ENCODE data around the gene GATA1. TPM values are rescaled to one million over a fixed set of nuclear protein-coding genes. Genes with fewer than 3 reads are reported as not detected.

Gene GATA1
- total RNA-seq, 1 experiment from 2014 or later: 0.34 TPM

GRCh38 chrX:48747415-48748016, 38.9 kb upstream of the GATA1 start:
- POLR2A ChIA-PET: interaction anchor here (1.8 kb wide), 1 partner anchor 10 kb away, joined by 5 read pairs; no protein-coding TSS in a partner anchor
- BruUV-seq (replicated peaks): no TSS peak

More at GRCh38 chrX:48747415-48748016, 38.9 kb upstream of the GATA1 start:
- TF ChIP-seq, protein P1, sequence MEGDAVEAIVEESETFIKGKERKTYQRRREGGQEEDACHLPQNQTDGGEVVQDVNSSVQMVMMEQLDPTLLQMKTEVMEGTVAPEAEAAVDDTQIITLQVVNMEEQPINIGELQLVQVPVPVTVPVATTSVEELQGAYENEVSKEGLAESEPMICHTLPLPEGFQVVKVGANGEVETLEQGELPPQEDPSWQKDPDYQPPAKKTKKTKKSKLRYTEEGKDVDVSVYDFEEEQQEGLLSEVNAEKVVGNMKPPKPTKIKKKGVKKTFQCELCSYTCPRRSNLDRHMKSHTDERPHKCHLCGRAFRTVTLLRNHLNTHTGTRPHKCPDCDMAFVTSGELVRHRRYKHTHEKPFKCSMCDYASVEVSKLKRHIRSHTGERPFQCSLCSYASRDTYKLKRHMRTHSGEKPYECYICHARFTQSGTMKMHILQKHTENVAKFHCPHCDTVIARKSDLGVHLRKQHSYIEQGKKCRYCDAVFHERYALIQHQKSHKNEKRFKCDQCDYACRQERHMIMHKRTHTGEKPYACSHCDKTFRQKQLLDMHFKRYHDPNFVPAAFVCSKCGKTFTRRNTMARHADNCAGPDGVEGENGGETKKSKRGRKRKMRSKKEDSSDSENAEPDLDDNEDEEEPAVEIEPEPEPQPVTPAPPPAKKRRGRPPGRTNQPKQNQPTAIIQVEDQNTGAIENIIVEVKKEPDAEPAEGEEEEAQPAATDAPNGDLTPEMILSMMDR (IDR thresholded peaks at IDR 0.05 in 2 of 3, conservative IDR thresholded peaks at IDR 0.05 in 1 of 3; ENCODE audit: borderline replicate concordance in 1 of 3, insufficient read depth in 1 of 3, low read depth in 2 of 3, low read length in 2 of 3): no peak
- TF ChIP-seq ELF1 (IDR thresholded peaks at IDR 0.05; ENCODE audit: borderline replicate concordance, low read depth) (no peak), TCF7L2 (IDR thresholded peaks at IDR 0.05; ENCODE audit: borderline replicate concordance, extremely low read depth, insufficient read depth, insufficient read length) (no peak), POLR2AphosphoS5 (IDR thresholded peaks at IDR 0.05; ENCODE audit: low read depth, low read length) (no peak), CBX3 (IDR thresholded peaks at IDR 0.05; ENCODE audit: low read depth) (no peak), SRF (IDR thresholded peaks at IDR 0.05; ENCODE audit: low read depth) (no peak), FOSL1 (IDR thresholded peaks at IDR 0.05; ENCODE audit: low read depth) (no peak), ZNF274 (IDR thresholded peaks at IDR 0.05; ENCODE audit: low read depth, low read length) (no peak), SIN3A (IDR thresholded peaks at IDR 0.05; ENCODE audit: low read depth) (no peak), YY1 (IDR thresholded peaks at IDR 0.05; ENCODE audit: extremely low read depth, insufficient replicate concordance, low read depth, low read length) (no peak), REST (IDR thresholded peaks at IDR 0.05; ENCODE audit: low read depth) (no peak)
- TF ChIP-seq, protein P2, sequence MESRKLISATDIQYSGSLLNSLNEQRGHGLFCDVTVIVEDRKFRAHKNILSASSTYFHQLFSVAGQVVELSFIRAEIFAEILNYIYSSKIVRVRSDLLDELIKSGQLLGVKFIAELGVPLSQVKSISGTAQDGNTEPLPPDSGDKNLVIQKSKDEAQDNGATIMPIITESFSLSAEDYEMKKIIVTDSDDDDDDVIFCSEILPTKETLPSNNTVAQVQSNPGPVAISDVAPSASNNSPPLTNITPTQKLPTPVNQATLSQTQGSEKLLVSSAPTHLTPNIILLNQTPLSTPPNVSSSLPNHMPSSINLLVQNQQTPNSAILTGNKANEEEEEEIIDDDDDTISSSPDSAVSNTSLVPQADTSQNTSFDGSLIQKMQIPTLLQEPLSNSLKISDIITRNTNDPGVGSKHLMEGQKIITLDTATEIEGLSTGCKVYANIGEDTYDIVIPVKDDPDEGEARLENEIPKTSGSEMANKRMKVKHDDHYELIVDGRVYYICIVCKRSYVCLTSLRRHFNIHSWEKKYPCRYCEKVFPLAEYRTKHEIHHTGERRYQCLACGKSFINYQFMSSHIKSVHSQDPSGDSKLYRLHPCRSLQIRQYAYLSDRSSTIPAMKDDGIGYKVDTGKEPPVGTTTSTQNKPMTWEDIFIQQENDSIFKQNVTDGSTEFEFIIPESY (IDR thresholded peaks at IDR 0.05; ENCODE audit: extremely low read depth, insufficient replicate concordance, low read length): no peak
- TF ChIP-seq, protein P3, sequence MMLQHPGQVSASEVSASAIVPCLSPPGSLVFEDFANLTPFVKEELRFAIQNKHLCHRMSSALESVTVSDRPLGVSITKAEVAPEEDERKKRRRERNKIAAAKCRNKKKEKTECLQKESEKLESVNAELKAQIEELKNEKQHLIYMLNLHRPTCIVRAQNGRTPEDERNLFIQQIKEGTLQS (IDR thresholded peaks at IDR 0.05): no peak
- Histone ChIP-seq H3K27ac (ENCODE audit: low read depth, low read length) (no peak overlapping the region), H3K4me2 (ENCODE audit: low read length) (no peak overlapping the region), H3K4me3 (replicated peaks in 1 of 2; ENCODE audit: low read depth in 1 of 2, low read length in 2 of 2) (no peak overlapping the region), H3K9me3 (ENCODE audit: control insufficient read depth in 1 of 2, insufficient read depth in 1 of 2, low read depth in 1 of 2, low read length in 2 of 2) (no peaks in the 10 kb centered on the region), H3K9me2 (ENCODE audit: insufficient read depth) (no peaks in the 10 kb centered on the region), H3K9ac (ENCODE audit: low read length) (no peak overlapping the region), H3K79me2 (ENCODE audit: insufficient read depth, low read length) (no peaks in the 10 kb centered on the region), H4K20me1 (ENCODE audit: insufficient read depth) (no peaks in the 10 kb centered on the region), H2AFZ (ENCODE audit: low read depth, low read length, poor library complexity, severe bottlenecking) (no peak overlapping the region), H3K27me3 (ENCODE audit: insufficient read depth, low read length) (no peaks in the 10 kb centered on the region), H3K4me1 (ENCODE audit: control insufficient read depth in 1 of 2, insufficient read depth in 2 of 2, low read length in 2 of 2) (no peaks in the 10 kb centered on the region), H3K36me3 (ENCODE audit: control insufficient read depth in 1 of 2, insufficient read depth in 2 of 2, low read length in 2 of 2) (no peaks in the 10 kb centered on the region)
- ChIA-PET RAD21 (ENCODE audit: low non-redundant PET in 1 of 2, low total read pairs in 2 of 2, uncharacterized antibody in 2 of 2, unreplicated experiment in 2 of 2) (no interaction called here), CTCF (no interaction called here)
- DNase-seq (ENCODE audit: low read depth, low spot score): no peak
- no peak for ATAC-seq
- intact Hi-C loops (cut with micrococcal nuclease): no loop called here
